Measurements from ENCODE around the gene KRTAP21-2. TPM values are rescaled to one million over a fixed set of nuclear protein-coding genes. Genes with fewer than 3 reads are reported as not detected.

The KRTAP21-2 gene
- total and polyA plus RNA-seq, 4 donors = not detected

- DNase-seq (ENCODE audit: low spot score) = no peak
- H3K36me3 ChIP-seq (ENCODE audit: control insufficient read depth in 4 of 4, insufficient read depth in 3 of 4, low read depth in 1 of 4, low read length in 3 of 4) = no peaks in the 10 kb centered on the region
- WGBS = 68% methylated on average over 1 of the region's 1 CpG
- H3K27me3 ChIP-seq (ENCODE audit: control insufficient read depth in 4 of 4, insufficient read depth in 4 of 4, low read length in 3 of 4) = no peaks in the 10 kb centered on the region
- H3K9me3 ChIP-seq (ENCODE audit: control insufficient read depth in 4 of 4, low read length in 3 of 4) = no peaks in the 10 kb centered on the region
- H3K4me3 ChIP-seq (ENCODE audit: low read depth in 1 of 3, low read length in 3 of 3) = no peak overlapping the region
- no peak overlapping the region for H3K9ac ChIP-seq (ENCODE audit: low read depth in 1 of 2, low read length in 2 of 2)
- TF ChIP-seq JUND (IDR thresholded peaks at IDR 0.05) (no peak), EGR1 (IDR thresholded peaks at IDR 0.05; ENCODE audit: low read depth in 2 of 2) (no peak), HNF4A (conservative IDR thresholded peaks at IDR 0.05) (no peak), RXRA (IDR thresholded peaks at IDR 0.05) (no peak), FOXA1 (IDR thresholded peaks at IDR 0.05) (no peak), ATF3 (IDR thresholded peaks at IDR 0.05) (no peak), GABPA (IDR thresholded peaks at IDR 0.05 in 1 of 2, conservative IDR thresholded peaks at IDR 0.05 in 1 of 2) (no peak), RAD21 (IDR thresholded peaks at IDR 0.05) (no peak), HNF4G (IDR thresholded peaks at IDR 0.05) (no peak), ZBTB33 (IDR thresholded peaks at IDR 0.05) (no peak), REST (IDR thresholded peaks at IDR 0.05) (no peak), CTCF (IDR thresholded peaks at IDR 0.05; ENCODE audit: low read depth, low read length, missing input control) (no peak), FOXA2 (IDR thresholded peaks at IDR 0.05) (no peak), TAF1 (conservative IDR thresholded peaks at IDR 0.05) (no peak), SP1 (IDR thresholded peaks at IDR 0.05) (no peak), MAX (IDR thresholded peaks at IDR 0.05) (no peak), YY1 (IDR thresholded peaks at IDR 0.05) (no peak), NR2F2 (IDR thresholded peaks at IDR 0.05) (no peak)
- H3K27ac ChIP-seq (ENCODE audit: low read depth in 1 of 2, low read length in 2 of 2) = no peak overlapping the region
- no peaks in the 10 kb centered on the region for H3K4me1 ChIP-seq (ENCODE audit: control insufficient read depth in 4 of 4, insufficient read depth in 4 of 4, low read length in 3 of 4)
Measured at GRCh38 chr21:30733026-30733425, 14.0 kb downstream of the KRTAP21-2 start.

All from liver (tissue), 9 donors.